Osteoblast (primary cell): Measurements from ENCODE around the gene ROBO2. TPM values are rescaled to one million over a fixed set of nuclear protein-coding genes. Genes with fewer than 3 reads are reported as not detected.

Source experiments
- DNase-seq: peaks from one replicate; pipeline ENCODE4 v3.0.0; 2011; ENCODE audit warnings: low spot score, mixed read lengths; ENCODE audit not compliant: insufficient read length; ENCODE audit errors: missing footprints
- H2AFZ ChIP-seq: 2 replicates; pipeline ENCODE4 v1.6.0; 2011; ENCODE audit warnings: mild to moderate bottlenecking, low read length
- H3K27ac ChIP-seq: 2 replicates; pipeline ENCODE4 v1.5.1; 2011; ENCODE audit warnings: mild to moderate bottlenecking, low read depth, low read length, moderate library complexity
- H3K27me3 ChIP-seq: 2 replicates; pipeline ENCODE4 v1.6.0; 2012; ENCODE audit warnings: mild to moderate bottlenecking, control low read depth, inconsistent platforms, low read length, moderate library complexity; ENCODE audit not compliant: insufficient read depth
- H3K36me3 ChIP-seq: 2 replicates; pipeline ENCODE4 v1.5.1; 2011; ENCODE audit warnings: mild to moderate bottlenecking, low read length, control low read depth, moderate library complexity; ENCODE audit not compliant: insufficient read depth
- H3K4me1 ChIP-seq: 2 replicates; pipeline ENCODE4 v1.5.1; 2011; ENCODE audit warnings: mild to moderate bottlenecking, low read length, control low read depth, moderate library complexity; ENCODE audit not compliant: insufficient read depth
- H3K4me2 ChIP-seq: 2 replicates; pipeline ENCODE4 v1.6.0; 2011; ENCODE audit warnings: mild to moderate bottlenecking, low read length; ENCODE audit not compliant: insufficient read depth
- H3K4me3 ChIP-seq: fragments of 200-600 bp; sonication (generic); 3 replicates; pipeline ENCODE4 v1.5.1; 2012; ENCODE audit warnings: mild to moderate bottlenecking, low read length, inconsistent platforms; ENCODE audit not compliant: insufficient read depth
- H3K79me2 ChIP-seq: 2 replicates; pipeline ENCODE4 v1.6.0; 2012; ENCODE audit warnings: mild to moderate bottlenecking, low read length, control low read depth, inconsistent platforms; ENCODE audit not compliant: insufficient read depth
- H3K9me3 ChIP-seq: 2 replicates; pipeline ENCODE4 v1.5.1; 2011; ENCODE audit warnings: low read depth, low read length, control low read depth
- H4K20me1 ChIP-seq: 2 replicates; pipeline ENCODE4 v1.6.0; 2012; ENCODE audit warnings: mild to moderate bottlenecking, low read length, control low read depth; ENCODE audit not compliant: insufficient read depth
- CTCF ChIP-seq: IDR thresholded peaks from 2 replicates; pipeline ENCODE4 v1.5.1; 2011; ENCODE audit warnings: mild to moderate bottlenecking, low read depth, low read length, moderate library complexity; ENCODE audit errors: extremely low read depth
- total RNA-seq: library from RNA; depleted of rRNA; stranded (reverse); fragments of >200 nt; gene quantifications from 2 replicates; pipeline ENCODE4 v1.2.3, GENCODE V29; 2012

The ROBO2 gene
- total RNA-seq, 1 donor, result 0.36 TPM

GRCh38 chr3:77459926-77460325 lies 420.0 kb downstream of the ROBO2 start:
- TF ChIP-seq CTCF, result no peak
- no peak overlapping the region for H2AFZ ChIP-seq
- H3K4me3 ChIP-seq, result no peak overlapping the region
- no peak overlapping the region for H3K4me2 ChIP-seq
- no peaks in the 10 kb centered on the region for H3K4me1 ChIP-seq
- no peak for DNase-seq
- H3K27ac ChIP-seq, result no peak overlapping the region
- peaks cover 3% of the 10 kb centered on the region for H3K9me3 ChIP-seq
- H3K79me2 ChIP-seq, result no peaks in the 10 kb centered on the region
- H3K27me3 ChIP-seq, result no peaks in the 10 kb centered on the region
- H3K36me3 ChIP-seq, result no peaks in the 10 kb centered on the region
- H4K20me1 ChIP-seq, result no peaks in the 10 kb centered on the region

GRCh38 chr3:77460326-77460725 lies 420.4 kb downstream of the ROBO2 start:
- no peak overlapping the region for H3K4me2 ChIP-seq
- H3K36me3 ChIP-seq, result no peaks in the 10 kb centered on the region
- H2AFZ ChIP-seq, result no peak overlapping the region
- DNase-seq, result no peak
- H3K79me2 ChIP-seq, result no peaks in the 10 kb centered on the region
- no peak for TF ChIP-seq CTCF
- H3K27me3 ChIP-seq, result no peaks in the 10 kb centered on the region
- H4K20me1 ChIP-seq, result no peaks in the 10 kb centered on the region
- no peak overlapping the region for H3K4me3 ChIP-seq
- no peak overlapping the region for H3K27ac ChIP-seq
- H3K9me3 ChIP-seq, result peaks cover 3% of the 10 kb centered on the region
- H3K4me1 ChIP-seq, result no peaks in the 10 kb centered on the region

GRCh38 chr3:77462951-77463350 lies 423.1 kb downstream of the ROBO2 start:
- no peak for TF ChIP-seq CTCF
- Histone ChIP-seq H3K79me2 (no peaks in the 10 kb centered on the region), H3K36me3 (no peaks in the 10 kb centered on the region)

GRCh38 chr3:77464111-77464688 lies 424.3 kb downstream of the ROBO2 start:
- H3K4me3 ChIP-seq, result no peak overlapping the region
- no peak for DNase-seq
- no peak for TF ChIP-seq CTCF

More at GRCh38 chr3:77462951-77463350, 423.1 kb downstream of the ROBO2 start:
- DNase-seq, result no peak
- Histone ChIP-seq H3K27me3 (no peaks in the 10 kb centered on the region), H3K27ac (no peak overlapping the region), H3K9me3 (no peaks in the 10 kb centered on the region), H3K4me2 (no peak overlapping the region), H3K4me1 (no peaks in the 10 kb centered on the region), H4K20me1 (no peaks in the 10 kb centered on the region), H3K4me3 (no peak overlapping the region), H2AFZ (no peak overlapping the region)

More at GRCh38 chr3:77464111-77464688, 424.3 kb downstream of the ROBO2 start:
- Histone ChIP-seq H3K4me1 (no peaks in the 10 kb centered on the region), H3K79me2 (no peaks in the 10 kb centered on the region), H3K27ac (no peak overlapping the region), H3K4me2 (no peak overlapping the region), H4K20me1 (no peaks in the 10 kb centered on the region), H3K36me3 (no peaks in the 10 kb centered on the region), H2AFZ (no peak overlapping the region), H3K9me3 (no peaks in the 10 kb centered on the region), H3K27me3 (no peaks in the 10 kb centered on the region)
